NCI-H1694 (cell line): Measurements from ENCODE around the gene CNN3.

Experiments
- DNase-seq: peaks from one replicate; lab custom pipeline; 2025; lab: John Stamatoyannopoulos, UW

The CNN3 gene

GRCh38 chr1:94887603-94888171 is 39.2 kb downstream of the CNN3 start:
- no peak for DNase-seq

- DNase-seq, result no peak
Observed at GRCh38 chr1:94887106-94887505, 39.8 kb downstream of the CNN3 start.

- DNase-seq, result no peak
Observed at GRCh38 chr1:94886361-94886760, 40.5 kb downstream of the CNN3 start.

GRCh38 chr1:94884507-94884906 is 42.4 kb downstream of the CNN3 start:
- DNase-seq, result no peak

- DNase-seq, result no peak
Observed at GRCh38 chr1:94884106-94884505, 42.8 kb downstream of the CNN3 start.

GRCh38 chr1:94883691-94884090 is 43.2 kb downstream of the CNN3 start:
- no peak for DNase-seq

GRCh38 chr1:94878329-94878728 is 48.6 kb downstream of the CNN3 start:
- no peak for DNase-seq

- DNase-seq, result no peak
Observed at GRCh38 chr1:94876362-94876761, 50.5 kb downstream of the CNN3 start.

GRCh38 chr1:94875794-94876193 is 51.1 kb downstream of the CNN3 start:
- DNase-seq, result no peak

- DNase-seq, result no peak
Observed at GRCh38 chr1:94874423-94874822, 52.5 kb downstream of the CNN3 start.

- peak; percentile 62 for DNase-seq
Observed at GRCh38 chr1:94873520-94874351, 53.2 kb downstream of the CNN3 start.

GRCh38 chr1:94872771-94873495 is 54.0 kb downstream of the CNN3 start:
- no peak for DNase-seq

GRCh38 chr1:94871031-94871430 is 55.9 kb downstream of the CNN3 start:
- DNase-seq, result no peak

- no peak for DNase-seq
Observed at GRCh38 chr1:94866164-94866807, 60.6 kb downstream of the CNN3 start.

- no peak for DNase-seq
Observed at GRCh38 chr1:94865360-94865759, 61.5 kb downstream of the CNN3 start.

GRCh38 chr1:94864821-94865220 is 62.1 kb downstream of the CNN3 start:
- no peak for DNase-seq

GRCh38 chr1:94863919-94864318 is 63.0 kb downstream of the CNN3 start:
- DNase-seq, result no peak

- DNase-seq, result no peak
Observed at GRCh38 chr1:94863297-94863911, 63.5 kb downstream of the CNN3 start.

GRCh38 chr1:94862718-94863117 is 64.2 kb downstream of the CNN3 start:
- DNase-seq, result no peak

- DNase-seq, result no peak
Observed at GRCh38 chr1:94859174-94859573, 67.7 kb downstream of the CNN3 start.

- no peak for DNase-seq
Observed at GRCh38 chr1:94858276-94858675, 68.6 kb downstream of the CNN3 start.

- DNase-seq, result no peak
Observed at GRCh38 chr1:94856868-94857267, 70.0 kb downstream of the CNN3 start.
